Suppressor macrophage treated with lipopolysaccharide for 4 hours (primary cell): Measurements from ENCODE around the gene PARP3.
"Not testable (repeated sequence)": the region's sequence is repeated elsewhere in the genome, so short reads cannot be mapped to it uniquely, and the experiment has no call there.

Experiments used
- DNase-seq: peaks from one replicate; pipeline ENCODE4 v3.0.0-alpha.2; 2020

PARP3 gene

DNA sequence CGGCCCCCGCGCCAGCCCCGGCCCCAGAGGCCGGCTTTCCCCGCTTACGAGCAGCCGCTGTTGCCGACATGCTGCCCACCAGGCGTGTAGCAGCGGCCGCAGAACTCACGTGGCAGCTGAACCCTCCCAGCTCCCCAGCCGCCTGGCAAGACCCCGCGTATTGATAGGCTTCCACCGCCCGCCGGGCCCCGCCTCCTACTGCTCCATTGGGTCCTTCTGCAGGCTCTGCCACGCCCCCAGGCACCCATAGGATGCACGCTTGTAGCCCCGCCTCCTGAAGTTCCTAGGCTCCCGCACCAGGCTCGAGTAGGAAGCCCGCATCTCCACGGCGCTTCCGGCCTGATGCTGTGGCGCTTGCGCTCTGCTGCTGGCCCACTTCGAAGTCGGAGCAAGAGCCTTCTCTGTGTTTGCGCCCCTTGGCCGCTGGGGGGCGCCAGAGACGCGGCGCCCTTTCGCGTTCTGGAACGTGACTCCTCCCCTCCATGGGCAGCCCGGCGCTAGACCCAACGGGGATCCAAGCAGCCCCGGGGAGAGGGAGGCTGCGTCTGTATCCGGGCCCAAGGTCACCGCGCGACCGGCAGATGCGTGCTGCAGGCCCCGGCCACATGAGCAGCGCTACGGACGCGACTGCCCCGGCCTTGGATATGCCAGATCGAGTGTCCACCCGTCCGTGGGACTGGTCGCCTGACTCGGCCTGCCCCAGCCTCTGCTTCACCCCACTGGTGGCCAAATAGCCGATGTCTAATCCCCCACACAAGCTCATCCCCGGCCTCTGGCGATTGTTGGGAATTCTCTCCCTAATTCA is at the start of gene PARP3, which contains the start of gene RRP9:
PARP3 (plus strand) TSS at position 566 of the 805 bp plus-strand sequence. CDS start 993 bp downstream, outside the sequence.
RRP9 (minus strand) TSS at position 107 of the 805 bp plus-strand sequence; CDS start at position 70, 37 bp downstream.
- peak; percentile 100 for DNase-seq

DNA sequence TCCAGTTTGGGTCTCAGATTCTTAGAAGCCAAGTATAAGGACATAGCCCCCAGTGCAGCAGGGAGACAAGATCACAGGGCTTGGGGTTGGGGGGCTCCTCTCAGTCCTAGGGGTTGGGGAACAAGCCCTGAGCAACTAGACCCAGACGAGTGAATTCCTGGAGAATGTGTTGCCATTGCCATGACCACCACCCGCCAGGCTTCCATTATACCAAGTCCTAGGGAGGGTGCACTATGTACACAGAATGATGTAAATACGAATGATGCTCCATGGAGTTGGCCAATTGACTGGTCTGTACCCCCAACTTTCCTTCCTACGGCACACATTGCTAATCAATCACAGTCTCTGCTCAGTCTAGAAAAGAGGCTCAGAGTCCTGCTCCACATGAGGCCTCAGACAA is 47.8 kb upstream of the PARP3 start:
- DNase-seq = no peak

DNA sequence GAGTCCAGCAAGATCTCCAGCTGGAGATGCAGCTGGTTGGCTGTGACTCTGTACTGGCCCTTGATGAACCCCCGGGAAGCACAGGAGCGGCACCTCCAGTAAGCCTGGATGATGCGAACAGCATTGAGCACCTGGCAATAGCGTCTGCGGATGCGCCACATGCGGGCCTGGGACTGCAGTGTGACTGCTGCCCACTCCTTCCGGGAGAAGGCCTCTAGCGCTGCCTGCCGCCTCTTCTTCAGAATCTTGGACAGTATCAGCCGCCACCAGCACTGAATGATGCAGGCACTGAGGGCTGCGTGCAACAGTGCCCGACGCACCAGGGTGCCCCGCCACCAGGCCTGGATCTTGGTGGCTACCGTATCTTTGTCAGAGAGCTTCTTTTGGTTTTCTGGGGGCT is 47.2 kb upstream of the PARP3 start:
- no peak for DNase-seq

DNA sequence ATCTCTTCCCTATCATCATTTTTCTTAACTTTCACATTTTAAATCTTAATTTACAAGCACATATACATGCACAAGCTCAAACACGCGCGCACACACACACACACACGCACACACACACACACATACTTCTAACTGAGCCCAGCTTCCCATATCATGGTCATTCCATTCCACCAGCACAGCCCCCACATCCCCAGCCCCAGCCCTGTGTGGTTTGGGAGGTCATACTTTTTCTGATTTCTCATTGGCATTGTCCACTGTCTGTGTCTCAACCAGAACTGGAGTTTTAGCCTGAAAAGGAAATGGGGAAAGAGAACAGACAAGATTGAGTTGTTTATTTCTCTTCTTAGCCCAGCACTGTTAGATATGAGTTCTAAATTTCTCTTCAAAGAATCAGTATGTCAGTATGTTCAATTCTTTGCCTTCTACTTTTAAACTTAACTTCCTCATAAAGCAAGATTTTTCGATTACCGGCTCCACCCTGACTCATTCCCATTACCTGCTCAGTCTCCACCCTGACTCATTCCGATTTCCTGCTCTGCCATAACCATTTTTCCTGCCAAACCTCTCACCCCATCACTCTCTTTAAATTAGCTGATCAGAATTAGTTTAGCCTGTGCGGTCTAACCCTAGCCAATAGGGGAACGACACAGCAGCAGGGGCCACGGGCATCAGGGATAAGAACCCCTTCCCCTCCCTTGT is 45.4 kb upstream of the PARP3 start:
- no peak for DNase-seq

DNA sequence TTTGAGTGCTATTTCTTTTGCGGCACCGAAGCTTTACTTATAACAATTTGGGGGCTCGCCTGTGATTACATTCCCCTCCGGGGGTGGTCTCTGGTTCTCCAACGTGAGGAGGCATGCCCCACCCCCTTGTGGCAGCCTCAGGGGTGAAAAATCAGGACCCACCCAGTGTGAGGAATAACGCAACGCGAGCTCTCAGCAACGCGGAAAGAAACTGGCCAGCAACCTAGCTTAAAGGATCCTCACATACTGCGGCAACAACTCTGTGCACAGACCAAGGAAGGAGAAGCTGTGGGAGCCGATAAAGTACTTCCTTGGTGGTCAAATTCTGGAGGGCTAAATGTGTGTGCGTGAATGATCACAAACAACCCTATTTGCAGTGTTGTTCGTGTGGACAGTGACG is 44.8 kb upstream of the PARP3 start:
- DNase-seq = no peak

DNA sequence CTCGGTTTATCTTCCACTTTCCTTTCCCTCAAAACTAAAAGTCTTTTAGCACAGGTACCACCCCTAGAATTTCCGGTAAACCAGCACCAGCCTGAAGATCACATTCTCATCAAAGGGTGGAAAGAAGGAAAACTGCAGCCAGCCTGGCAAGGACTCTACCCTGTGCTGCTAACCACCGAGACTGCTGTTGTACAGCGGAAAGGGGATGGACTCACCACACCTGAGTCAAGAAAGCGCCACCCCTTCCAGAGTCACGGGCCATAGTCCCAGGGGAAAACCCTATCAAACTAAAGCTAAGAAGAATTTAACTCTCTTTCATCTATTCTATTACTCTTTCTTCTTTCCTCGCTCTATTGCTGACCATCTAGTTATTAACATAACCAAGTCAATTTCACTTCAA is 42.1 kb upstream of the PARP3 start:
- not testable (repeated sequence) for DNase-seq

DNA sequence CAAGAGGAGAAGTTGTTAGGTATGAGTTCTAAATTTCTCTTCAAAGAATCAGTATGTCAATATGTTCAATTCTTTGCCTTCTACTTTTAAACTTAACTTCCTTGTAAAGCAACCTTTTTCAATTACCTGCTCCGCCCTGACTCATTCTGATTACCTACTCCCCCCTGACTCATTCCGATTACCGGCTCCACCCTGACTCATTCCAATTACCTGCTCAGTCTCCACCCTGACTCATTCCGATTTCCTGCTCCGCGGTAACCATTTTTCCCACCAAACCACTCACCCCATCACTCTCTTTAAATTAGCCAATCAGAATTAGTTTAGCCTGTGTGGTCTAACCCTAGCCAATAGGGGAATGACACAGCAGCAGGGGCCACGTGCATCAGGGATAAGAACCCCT is 39.8 kb upstream of the PARP3 start:
- DNase-seq = not testable (repeated sequence)

DNA sequence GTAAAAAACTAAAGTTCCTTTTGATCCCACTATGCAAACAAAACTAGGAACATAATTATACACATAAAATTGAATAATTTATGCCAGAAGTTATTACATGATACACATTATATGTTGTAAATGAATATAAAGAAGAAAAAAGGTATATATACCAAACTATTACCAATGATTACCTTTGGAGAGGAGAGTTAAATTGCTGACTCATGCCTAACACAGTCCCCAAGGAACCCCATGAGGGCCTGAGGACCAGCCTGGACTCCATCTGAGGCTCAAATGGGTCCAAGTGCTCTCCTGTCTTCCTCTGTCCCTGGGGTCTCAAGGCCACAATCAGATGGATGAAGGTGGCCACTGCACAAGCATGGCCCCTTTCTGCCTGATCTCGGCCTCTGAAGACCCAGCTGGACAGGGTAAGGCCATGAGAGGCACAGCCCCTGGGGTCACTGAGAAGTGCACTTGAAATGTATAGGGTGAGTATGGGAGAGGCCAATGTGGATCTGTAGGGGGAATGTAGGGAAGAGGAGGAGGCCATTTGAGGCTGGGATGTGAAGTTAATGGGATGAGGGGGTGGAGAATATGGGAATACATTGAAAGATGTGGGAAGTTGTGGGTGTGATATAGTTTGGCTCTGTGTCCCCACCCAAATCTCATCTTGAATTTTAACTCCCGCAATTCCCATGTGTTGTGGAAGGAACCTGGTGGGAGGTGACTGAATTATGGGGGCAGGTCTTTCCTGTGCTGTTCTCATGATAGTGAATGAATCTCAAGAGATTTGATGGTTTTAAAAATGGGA is 37.9 kb upstream of the PARP3 start:
- DNase-seq = no peak

DNA sequence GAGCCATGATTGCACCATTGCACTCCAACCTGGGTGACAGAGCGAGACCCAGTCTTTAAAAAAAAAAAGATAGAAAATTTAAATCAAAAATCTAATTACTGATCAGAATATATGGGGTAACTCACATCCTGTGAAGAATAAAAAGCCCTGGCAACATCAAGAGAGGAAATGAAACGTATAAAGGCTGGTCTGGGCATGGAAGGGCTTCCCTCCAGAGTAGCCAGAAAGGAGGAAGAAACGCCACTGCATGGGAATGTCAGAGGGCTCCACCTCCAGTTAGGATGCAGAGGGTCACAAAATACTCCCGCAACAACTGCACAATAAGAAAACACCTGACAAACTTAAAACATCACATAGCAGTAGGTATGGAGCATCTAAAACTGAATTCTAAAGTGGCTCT is 34.1 kb upstream of the PARP3 start:
- DNase-seq = no peak

DNA sequence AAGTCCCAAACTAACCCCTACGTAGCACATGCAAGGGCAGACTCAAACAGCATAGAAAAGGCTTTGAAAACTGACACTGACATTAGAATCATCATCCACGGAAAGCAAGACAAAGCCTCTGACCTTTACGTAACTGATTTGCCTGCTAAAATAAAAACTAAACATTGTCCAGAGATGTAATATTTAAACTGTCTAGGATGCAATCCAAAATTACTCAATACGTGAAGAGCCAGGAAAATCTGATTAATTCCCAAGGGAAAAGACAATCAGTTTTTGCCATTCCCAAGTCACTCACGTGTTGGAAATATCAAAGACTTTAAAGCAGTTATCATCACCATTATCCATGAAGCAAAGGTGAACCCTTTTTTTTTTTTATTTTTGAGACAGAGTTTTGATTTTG is 25.7 kb upstream of the PARP3 start:
- DNase-seq = no peak

DNA sequence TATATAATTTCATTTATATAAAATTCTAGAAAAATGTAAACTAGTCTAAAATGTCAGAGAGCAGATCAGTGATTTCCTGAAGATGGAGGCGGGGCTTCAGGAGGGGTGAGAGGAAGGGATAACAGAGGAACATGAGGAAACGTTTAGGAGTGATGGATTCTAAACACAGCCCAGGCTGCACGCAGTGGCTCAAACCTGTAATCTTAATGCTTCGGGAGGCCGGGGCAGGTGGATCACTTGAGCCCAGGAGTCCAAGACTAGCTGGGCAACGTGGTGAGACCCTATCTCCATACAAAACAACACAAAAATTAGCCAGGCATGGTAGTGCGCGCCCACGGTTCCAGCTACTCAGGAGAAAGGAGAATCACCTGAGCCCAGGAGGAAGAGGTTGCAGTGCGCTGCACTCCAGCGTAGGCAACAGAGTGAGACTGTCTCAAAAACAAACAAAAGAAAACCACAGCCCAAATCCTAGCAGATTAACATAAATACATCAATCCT is 21.0 kb upstream of the PARP3 start:
- no peak for DNase-seq

DNA sequence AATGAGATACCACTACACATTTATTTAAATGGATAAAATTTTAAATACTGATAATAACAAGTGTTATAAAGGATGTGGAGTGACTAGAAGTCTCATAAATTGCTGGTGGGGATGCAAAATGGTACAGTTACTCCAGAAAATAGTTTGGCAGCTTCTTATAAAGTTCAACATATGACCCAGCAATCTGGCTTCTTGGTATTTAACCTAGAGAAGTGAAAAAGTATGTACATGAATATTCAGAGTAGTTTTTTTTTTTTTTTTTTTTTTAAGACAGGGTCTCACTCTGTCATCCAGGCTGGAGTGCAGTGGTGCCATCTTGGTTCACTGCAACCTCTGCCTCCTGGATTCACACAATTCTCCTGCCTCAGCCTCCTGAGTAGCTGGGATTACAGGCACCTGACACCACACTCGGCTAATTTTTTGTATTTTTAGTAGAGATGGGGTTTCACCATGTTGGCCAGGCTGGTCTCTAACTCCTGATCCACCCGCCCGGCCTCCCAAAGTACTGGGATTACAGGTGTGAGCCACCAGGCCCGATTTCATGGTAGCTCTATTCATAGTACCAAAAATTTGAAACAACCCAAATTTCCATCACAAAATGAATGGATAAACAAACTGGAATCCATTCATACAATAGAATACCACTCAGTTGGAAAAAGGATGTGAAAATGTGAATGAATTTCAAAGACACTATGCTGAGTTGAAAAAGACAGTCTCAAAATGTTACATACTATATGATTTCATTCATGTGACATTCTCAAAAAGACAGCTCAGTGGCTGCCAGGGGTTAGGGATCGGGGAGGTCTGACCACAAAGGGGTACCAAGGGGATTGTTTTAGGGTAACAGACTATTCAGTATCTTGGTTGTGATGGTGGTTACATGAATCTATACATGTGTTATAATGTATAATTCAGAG is 14.8 kb upstream of the PARP3 start:
- DNase-seq = no peak

DNA sequence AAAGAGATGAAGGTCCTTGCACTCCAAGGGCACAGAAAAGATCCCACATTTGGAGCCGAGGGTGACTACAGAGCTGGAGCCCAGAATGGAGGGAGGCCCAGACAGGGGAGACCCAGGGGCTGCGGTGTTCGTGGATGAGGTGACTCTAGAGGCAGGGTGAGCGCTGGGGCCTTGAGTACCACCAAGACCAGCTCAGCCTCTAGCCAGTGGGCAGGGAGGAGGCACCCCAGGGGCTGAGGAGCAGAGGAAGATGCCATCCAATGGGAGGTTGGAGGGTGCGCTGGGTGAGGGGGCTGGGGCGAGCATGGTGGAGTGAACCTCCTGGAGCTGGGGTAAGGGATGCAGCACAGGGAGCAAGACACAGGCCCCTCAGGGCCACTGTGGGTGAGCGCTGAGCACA is 13.7 kb upstream of the PARP3 start:
- DNase-seq = no peak

DNA sequence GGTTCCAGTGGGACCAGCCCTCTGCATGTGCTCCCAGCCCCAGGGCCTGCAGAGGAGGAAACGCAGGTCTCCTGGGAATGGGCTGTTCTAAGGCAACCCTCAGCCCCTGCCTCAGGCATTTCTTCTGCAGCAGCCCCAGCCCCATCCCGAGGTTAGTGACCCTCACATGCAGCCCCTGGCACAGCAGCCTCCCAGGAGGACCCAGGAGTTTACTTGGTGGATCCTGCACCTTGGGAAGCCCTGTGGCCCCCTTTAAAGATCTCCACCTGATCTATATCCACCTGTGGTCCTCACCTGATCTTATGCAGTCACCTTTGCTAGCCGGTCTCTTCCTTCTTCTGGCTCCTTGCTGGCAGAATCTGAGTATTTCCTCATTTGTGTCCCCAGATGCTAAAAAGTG is 13.2 kb upstream of the PARP3 start:
- DNase-seq = not testable (repeated sequence)

DNA sequence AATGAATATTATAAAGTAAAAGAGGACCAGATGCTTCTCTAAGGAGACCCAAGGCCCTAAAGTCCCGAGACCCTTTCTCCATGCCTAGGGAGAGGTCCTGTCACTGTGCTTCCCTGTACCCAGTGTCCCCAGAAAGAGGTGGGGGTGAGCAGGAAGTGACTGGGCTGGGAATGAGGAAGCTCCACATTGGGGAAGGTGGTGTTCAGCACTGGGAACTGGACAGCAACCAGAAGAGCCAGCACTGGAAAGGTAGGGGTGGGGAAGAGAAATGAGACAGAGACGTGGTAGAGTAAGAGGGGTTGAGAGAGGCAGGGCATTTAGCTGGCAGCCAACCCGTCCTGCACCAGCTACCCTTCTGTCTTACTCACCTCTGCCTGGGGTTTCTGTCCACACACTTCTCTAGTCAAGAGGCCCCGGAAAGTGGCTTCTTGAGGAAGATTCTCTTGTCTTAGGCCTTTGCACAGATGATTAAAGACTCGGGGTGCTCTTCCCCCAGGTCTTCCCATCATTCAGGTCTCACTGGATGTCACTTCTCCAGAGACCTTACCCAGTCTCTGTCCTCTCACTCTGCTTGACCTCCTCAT is 12.7 kb upstream of the PARP3 start:
- peak; percentile 3 for DNase-seq

DNA sequence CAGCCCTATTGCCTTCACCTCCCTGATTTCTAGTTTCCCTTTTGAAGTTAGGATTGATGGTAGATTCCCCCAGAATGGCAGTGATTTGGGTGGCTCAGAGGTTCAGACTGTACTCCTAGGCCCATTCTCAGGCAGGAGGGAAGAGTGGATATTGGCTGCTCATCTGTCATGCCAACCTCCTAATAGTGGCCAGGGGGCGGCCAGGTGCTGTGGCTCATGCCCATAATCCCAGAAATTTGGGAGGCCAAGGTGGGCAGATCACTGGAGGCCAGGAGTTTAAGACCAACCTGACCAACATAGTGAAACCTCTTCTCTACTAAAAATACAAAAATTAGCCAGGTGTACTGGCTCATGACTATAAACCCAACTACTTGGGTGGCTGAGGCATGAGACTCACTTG is 11.7 kb upstream of the PARP3 start:
- DNase-seq = no peak

DNA sequence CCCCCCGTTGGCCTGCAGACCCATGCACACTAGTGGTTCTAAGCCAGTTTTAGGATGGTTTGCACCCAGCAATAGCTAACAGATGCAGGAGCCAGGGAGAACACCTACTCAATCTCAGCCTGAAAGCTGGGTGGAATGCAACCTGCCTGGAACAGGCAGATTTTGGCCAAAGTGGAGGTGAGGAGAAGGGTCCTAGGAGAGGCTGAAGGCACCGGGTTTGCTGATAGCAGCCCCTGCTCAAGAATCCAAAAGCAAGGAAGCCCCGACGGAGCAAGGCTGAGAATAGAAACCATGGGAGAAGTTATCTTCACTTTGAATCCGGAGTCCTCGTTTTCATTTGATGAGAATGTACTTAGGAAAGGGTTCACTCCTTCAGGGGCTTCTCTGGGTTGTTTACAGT is 10.4 kb upstream of the PARP3 start:
- DNase-seq = no peak

DNA sequence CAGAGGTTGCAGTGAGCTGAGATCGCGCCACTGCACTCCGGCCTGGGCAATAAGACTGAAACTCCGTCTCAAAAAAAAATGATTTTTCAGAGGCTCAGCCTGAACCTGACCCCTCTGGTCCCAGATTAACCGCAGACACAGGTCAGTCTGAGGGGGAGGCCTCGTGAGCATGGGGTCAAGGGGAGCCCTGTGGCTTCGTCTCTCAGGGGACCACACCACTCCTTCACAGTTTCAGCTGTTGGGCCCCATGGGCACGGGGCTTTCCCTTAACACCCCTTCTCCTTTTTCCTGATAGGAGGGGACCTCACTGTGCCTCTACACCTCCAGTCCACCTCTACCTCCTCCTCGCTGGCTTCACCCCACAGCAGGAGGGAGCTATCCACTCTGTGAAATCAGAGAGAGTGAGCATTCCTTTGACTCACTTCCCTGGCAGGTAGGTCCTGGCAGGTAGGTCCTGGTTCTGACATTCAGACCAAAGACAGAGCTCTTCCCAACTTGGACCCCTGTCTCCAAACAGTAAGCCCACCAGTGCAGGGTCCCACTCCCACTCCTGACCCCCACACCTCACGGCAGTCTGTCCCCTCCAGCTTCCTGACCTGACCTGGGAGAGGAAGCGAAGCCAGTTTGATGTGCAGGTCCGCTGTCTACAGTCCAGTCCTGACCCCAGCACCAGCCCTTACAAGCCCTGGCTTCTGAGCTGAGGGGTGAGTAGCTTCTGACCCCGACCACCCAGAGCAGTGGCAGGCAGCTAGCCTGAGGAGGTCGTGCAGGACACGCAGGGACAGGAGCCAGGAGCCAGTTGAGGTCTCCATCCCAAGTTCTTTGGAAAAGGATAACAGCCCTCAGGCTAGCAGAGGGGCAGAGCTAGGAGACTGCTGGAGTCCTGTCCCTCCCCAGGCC is 9.4 kb upstream of the PARP3 start:
- DNase-seq = no peak

DNA sequence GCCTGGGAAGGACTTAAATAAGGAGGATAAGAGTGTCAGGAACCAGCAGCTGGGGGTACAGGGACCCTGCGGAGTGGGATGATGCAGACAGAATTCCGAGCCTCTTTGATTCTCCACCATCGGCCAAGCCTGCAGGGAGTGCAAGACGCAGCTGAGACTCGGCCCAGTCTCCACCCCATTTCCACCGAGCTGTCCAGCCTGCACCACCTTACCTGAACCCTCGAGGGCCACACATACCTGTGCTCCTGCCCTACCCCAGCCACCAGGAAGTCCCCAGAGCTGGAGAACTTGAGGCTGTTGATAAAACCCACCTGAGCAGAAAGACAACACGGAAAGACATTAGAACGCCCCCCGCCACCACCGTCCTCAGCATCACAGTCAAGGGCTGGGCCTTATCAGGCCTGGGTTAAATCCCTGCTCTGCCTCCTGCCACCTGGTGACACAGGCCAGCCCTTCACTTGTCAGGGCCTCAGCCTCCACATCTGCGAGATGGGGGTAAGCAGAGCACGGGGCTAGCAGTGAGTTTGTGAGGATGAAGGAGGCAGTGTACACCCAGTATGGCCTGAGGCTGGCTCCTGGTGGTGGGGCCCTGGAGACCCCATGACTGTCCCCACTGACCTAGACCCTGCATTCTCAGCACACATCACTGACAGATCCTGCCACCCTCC is 8.6 kb upstream of the PARP3 start:
- DNase-seq = no peak
